Mononuclear cell (primary cell): ENCODE data around the gene APBA2. TPM values are rescaled to one million over a fixed set of nuclear protein-coding genes. Genes with fewer than 3 reads are reported as not detected.
"Not testable (repeated sequence)": the region's sequence is repeated elsewhere in the genome, so short reads cannot be mapped to it uniquely, and the experiment has no call there.

ENCODE experiments used
- H3K27me3 ChIP-seq: 2 replicates; pipeline ENCODE4 v1.6.0; 2011; ENCODE audit warnings: low read length, control low read depth; ENCODE audit not compliant: insufficient read depth
- H3K4me1 ChIP-seq: 2 replicates; pipeline ENCODE4 v1.5.1; 2011; ENCODE audit warnings: mild to moderate bottlenecking, low read length, control low read depth; ENCODE audit not compliant: insufficient read depth
- H3K4me3 ChIP-seq: 2 replicates; pipeline ENCODE4 v1.5.1; 2011; ENCODE audit warnings: mild to moderate bottlenecking, low read length, moderate library complexity
- H3K9me3 ChIP-seq: 2 replicates; pipeline ENCODE4 v1.5.1; 2011; ENCODE audit warnings: low read depth, mild to moderate bottlenecking, control low read depth, low read length
- total RNA-seq: library from RNA; depleted of rRNA; stranded (reverse); fragments of >200 nt; gene quantifications from one replicate; pipeline ENCODE4 v1.2.3, GENCODE V29; 2012

Gene APBA2
- total RNA-seq, 1 donor = 78.6 TPM

GRCh38 chr15:29098652-29099051 lies 212.9 kb downstream of the APBA2 start:
- Histone ChIP-seq H3K27me3 (no peaks in the 10 kb centered on the region), H3K4me1 (no peaks in the 10 kb centered on the region), H3K9me3 (no peaks in the 10 kb centered on the region), H3K4me3 (no peak overlapping the region)

GRCh38 chr15:29099131-29099880 lies 213.5 kb downstream of the APBA2 start:
- H3K9me3 ChIP-seq = no peaks in the 10 kb centered on the region
- no peaks in the 10 kb centered on the region for H3K4me1 ChIP-seq
- no peak overlapping the region for H3K4me3 ChIP-seq
- H3K27me3 ChIP-seq = no peaks in the 10 kb centered on the region

GRCh38 chr15:29100486-29101000 lies 214.8 kb downstream of the APBA2 start:
- Histone ChIP-seq H3K4me3 (no peak overlapping the region), H3K4me1 (no peaks in the 10 kb centered on the region), H3K27me3 (no peaks in the 10 kb centered on the region), H3K9me3 (no peaks in the 10 kb centered on the region)

- H3K9me3 ChIP-seq = no peaks in the 10 kb centered on the region
- H3K4me1 ChIP-seq = no peaks in the 10 kb centered on the region
- no peak overlapping the region for H3K4me3 ChIP-seq
- no peaks in the 10 kb centered on the region for H3K27me3 ChIP-seq
Observed at GRCh38 chr15:29101491-29101890, 215.7 kb downstream of the APBA2 start.

- not testable (repeated sequence) for H3K27me3 ChIP-seq, H3K4me3 ChIP-seq, H3K4me1 ChIP-seq, H3K9me3 ChIP-seq
Observed at GRCh38 chr15:29102173-29102794, 216.5 kb downstream of the APBA2 start.

- Histone ChIP-seq H3K4me1 (no peaks in the 10 kb centered on the region), H3K27me3 (no peaks in the 10 kb centered on the region), H3K9me3 (no peaks in the 10 kb centered on the region), H3K4me3 (no peak overlapping the region)
Observed at GRCh38 chr15:29102911-29103823, 217.4 kb downstream of the APBA2 start.

- Histone ChIP-seq H3K4me1 (no peaks in the 10 kb centered on the region), H3K27me3 (no peaks in the 10 kb centered on the region), H3K9me3 (no peaks in the 10 kb centered on the region), H3K4me3 (no peak overlapping the region)
Observed at GRCh38 chr15:29103824-29104565, 218.2 kb downstream of the APBA2 start.

- Histone ChIP-seq H3K9me3 (no peaks in the 10 kb centered on the region), H3K4me1 (no peaks in the 10 kb centered on the region), H3K27me3 (no peaks in the 10 kb centered on the region), H3K4me3 (no peak overlapping the region)
Observed at GRCh38 chr15:29104566-29104880, 218.7 kb downstream of the APBA2 start.

GRCh38 chr15:29105151-29105854 lies 219.5 kb downstream of the APBA2 start:
- Histone ChIP-seq H3K9me3 (no peaks in the 10 kb centered on the region), H3K4me3 (no peak overlapping the region), H3K27me3 (no peaks in the 10 kb centered on the region), H3K4me1 (no peaks in the 10 kb centered on the region)

GRCh38 chr15:29106116-29106515 lies 220.3 kb downstream of the APBA2 start:
- Histone ChIP-seq H3K9me3 (no peaks in the 10 kb centered on the region), H3K4me1 (no peaks in the 10 kb centered on the region), H3K27me3 (no peaks in the 10 kb centered on the region), H3K4me3 (no peak overlapping the region)

- Histone ChIP-seq H3K4me1 (no peaks in the 10 kb centered on the region), H3K4me3 (no peak overlapping the region), H3K9me3 (no peaks in the 10 kb centered on the region), H3K27me3 (no peaks in the 10 kb centered on the region)
Observed at GRCh38 chr15:29106551-29107290, 220.9 kb downstream of the APBA2 start.

GRCh38 chr15:29107291-29107890 lies 221.6 kb downstream of the APBA2 start:
- Histone ChIP-seq H3K27me3 (no peaks in the 10 kb centered on the region), H3K9me3 (no peaks in the 10 kb centered on the region), H3K4me1 (no peaks in the 10 kb centered on the region), H3K4me3 (no peak overlapping the region)

GRCh38 chr15:29107971-29108645 lies 222.3 kb downstream of the APBA2 start:
- Histone ChIP-seq H3K9me3 (no peaks in the 10 kb centered on the region), H3K27me3 (no peaks in the 10 kb centered on the region), H3K4me1 (no peaks in the 10 kb centered on the region), H3K4me3 (no peak overlapping the region)
